Hindlimb muscle (tissue), 1 donor: ENCODE results near the gene PTPRM. TPM values are rescaled to one million over a fixed set of nuclear protein-coding genes. Genes with fewer than 3 reads are reported as not detected.

Experiments used
- DNase-seq: peaks from one replicate; pipeline ENCODE4 v3.0.0-alpha.2; 2013
- polyA plus RNA-seq: library from polyadenylated mRNA; unstranded; fragments of 120-200 nt; gene quantifications from one replicate; pipeline ENCODE4 v1.2.1, GENCODE V29; 2013; ENCODE audit not compliant: insufficient read length

The PTPRM gene
- polyA plus RNA-seq, 1 donor: 80.2 TPM

DNA sequence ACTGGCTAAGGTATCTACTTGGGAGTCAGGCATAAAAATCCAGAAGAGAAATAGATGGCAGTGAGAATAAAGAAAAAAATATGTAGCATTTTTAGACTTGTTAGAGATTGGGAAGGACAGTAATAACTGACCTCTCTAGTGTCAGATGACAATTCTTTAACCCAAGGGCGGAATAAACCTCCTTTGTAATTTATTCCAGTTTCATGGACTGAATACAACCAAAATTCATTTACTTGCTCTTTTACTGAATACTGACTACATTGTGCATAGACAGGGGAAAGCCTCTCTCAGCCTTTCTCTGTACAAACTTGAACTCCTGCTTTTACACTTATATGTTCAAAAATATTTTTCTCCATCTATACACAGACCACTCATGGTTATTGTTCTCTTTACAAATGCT, 566.8 kb downstream of the PTPRM start:
- no peak for DNase-seq

DNA sequence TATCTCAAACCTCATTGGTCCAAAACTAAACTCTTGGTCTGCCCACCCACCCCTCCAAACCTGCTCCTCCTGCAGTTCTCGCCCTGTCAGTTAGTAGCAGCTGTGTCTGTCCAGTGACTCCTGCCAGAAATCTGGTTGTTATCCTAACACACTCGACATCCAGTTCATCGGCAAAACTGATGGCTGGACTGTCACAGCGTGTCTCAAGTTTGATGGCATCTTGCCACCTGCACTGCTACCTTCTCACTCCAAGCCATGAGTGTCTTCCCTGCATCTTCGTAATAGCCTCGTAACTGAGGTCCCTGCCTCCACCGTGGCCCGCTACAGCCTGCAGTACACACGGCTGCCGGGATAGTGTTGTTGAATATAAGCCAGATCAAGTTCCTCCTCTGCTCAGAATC, 572.0 kb downstream of the PTPRM start:
- DNase-seq: peak; percentile 38

GRCh38 chr18:8139891-8140406, 572.8 kb downstream of the PTPRM start:
- DNase-seq: no peak

DNA sequence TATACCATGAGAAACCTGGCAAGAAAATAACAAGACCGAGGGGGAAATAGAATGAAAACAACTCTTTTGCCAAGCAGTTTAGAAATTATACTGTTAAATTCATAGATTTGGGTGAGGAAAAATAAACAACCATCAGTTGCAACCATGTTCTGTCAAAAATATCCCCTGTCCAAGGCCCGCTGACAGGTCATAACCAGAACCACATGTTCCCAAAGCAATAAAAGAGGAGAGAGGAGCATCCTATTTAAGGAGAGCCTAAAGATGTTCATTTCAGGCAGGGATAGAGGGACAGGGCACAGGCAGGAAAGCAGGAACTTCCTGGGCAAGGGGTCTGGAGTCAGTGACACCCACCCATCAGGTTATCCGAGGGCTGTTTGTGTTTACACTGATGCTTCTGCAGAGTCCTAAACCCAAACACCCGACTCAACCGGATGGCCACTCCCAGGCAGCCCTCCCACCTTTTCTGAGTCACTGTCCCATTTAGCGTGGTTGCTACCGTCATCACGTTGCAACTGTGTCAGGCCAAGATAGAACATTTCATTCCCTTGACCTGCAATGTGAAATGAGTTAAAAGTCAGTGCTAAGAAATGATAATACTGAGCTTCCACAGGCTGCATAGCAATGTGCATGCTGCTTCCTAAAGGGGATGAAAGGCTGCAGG, 573.9 kb downstream of the PTPRM start:
- DNase-seq: no peak

- DNase-seq: peak; percentile 41
Observed at GRCh38 chr18:8142131-8142711, 575.1 kb downstream of the PTPRM start.

GRCh38 chr18:8142932-8143331, 575.8 kb downstream of the PTPRM start:
- DNase-seq: no peak

DNA sequence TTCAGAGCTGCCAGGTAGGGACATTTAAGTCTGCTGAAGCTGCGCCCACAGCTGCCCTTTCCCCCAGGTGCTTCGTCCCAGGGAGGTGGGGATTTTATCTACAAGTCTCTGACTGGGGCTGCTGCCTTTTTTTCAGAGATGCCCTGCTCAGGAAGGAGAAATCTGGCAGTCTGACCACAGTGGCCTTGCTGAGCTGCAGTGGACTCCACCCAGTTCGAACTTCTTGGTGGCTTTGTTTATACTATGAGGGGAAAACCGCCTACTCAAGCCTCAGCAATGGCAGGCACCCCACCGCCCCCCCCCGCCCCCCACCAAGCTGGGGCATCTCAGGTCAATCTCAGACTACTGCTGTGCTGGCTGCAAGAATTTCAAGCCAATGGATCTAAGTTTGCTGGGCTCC, 584.1 kb downstream of the PTPRM start:
- no peak for DNase-seq

DNA sequence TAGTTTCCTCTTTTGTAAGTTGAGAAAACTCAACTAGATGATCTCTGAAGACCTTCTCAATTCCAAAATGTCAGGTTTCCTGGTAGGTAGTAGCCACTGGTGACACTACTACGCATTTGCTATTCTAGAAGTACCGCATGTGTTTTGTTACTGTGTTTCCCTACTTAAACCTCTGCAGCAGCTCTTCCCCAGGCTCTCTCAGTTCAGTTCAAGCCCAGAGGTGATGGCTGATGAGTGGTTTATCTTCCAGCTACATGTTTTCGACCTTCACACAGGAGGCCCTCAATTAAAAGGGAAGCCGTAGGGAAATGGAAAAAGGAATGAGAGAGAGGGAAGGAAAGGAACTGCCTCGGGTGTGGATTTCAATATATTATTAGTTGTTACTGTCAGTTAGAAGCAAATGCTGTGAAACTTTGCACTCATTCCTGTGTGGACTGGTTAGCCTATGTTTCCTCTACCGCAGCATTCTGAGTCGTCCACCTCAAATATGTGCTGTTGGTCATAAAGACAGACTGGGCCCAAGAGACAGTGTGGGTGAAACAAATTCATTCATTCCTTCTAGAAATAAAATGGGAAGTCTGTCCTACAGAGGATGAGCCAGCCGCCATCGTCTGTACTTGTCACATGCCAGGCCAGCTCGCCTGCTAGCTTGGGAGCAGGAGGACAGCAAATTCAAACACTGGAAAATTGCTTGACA, 586.9 kb downstream of the PTPRM start:
- no peak for DNase-seq

- DNase-seq: no peak
Observed at GRCh38 chr18:8162802-8163201, 595.7 kb downstream of the PTPRM start.

DNA sequence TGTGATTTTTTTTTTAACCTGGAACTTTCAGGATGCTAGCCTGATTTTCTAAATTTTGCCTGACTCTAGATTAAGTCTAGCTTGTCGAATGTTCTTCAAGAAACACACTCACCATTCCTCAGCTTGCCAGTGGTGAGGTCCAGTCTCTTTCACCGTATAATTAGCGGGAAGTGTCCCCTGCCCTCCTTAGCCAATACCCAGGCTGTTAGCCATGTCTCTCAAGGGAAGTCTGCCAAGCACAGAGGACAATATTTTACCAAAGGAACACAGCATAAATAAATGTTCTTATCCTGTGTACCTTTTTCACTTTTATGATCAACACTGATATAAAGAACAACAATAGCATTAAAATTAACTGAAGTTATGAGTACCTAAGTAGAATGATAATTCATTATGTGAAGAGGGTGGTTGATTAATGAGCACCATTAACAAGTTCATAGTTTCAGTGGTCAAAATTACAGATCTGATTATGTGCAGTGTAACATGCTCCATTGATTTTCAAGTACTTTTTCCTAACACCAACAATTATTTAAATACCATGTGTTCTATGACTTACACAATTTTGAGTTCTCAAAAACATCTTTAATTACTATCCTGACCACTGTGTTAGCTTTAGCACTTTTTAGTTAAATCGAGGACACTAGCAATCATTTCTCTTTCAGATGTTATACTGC, 596.3 kb downstream of the PTPRM start:
- DNase-seq: no peak

- no peak for DNase-seq
Observed at GRCh38 chr18:8165095-8165494, 598.0 kb downstream of the PTPRM start.

DNA sequence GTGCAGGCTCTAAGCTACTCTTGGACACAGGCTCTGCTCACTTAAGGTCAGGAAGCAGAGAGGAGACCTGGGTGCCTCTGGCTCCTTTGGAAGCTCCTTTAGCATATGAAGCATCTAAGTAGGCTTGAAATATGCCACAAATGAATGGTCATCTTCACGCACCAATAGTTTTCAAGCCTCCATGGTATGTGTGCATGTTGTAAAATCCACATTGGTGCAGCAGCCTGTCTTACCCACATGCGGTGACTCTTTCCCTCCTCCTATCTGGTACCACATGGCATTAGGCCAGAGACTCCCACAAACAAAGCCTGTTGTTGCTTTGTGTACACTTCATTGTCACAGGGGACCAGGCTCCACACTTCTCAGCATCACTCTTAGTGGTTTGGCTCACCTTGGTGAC, 599.9 kb downstream of the PTPRM start:
- no peak for DNase-seq

GRCh38 chr18:8167673-8168072, 600.6 kb downstream of the PTPRM start:
- DNase-seq: no peak

- no peak for DNase-seq
Observed at GRCh38 chr18:8169722-8170121, 602.6 kb downstream of the PTPRM start.

GRCh38 chr18:8174771-8175170, 607.7 kb downstream of the PTPRM start:
- no peak for DNase-seq

- DNase-seq: no peak
Observed at GRCh38 chr18:8175501-8176061, 608.5 kb downstream of the PTPRM start.

GRCh38 chr18:8176109-8176508, 609.0 kb downstream of the PTPRM start:
- no peak for DNase-seq

GRCh38 chr18:8176554-8176953, 609.4 kb downstream of the PTPRM start:
- DNase-seq: no peak

GRCh38 chr18:8177330-8178016, 610.4 kb downstream of the PTPRM start:
- no peak for DNase-seq

GRCh38 chr18:8186413-8186812, 619.3 kb downstream of the PTPRM start:
- no peak for DNase-seq

GRCh38 chr18:8188184-8188583, 621.1 kb downstream of the PTPRM start:
- no peak for DNase-seq

- no peak for DNase-seq
Observed at GRCh38 chr18:8190980-8191379, 623.9 kb downstream of the PTPRM start.
